GM12801 (cell line): ENCODE measurements around the gene HSPD1.

ENCODE experiments used
- CTCF ChIP-seq: IDR thresholded peaks from one replicate; pipeline ENCODE4 v1.5.1; 2011; ENCODE audit warnings: control low read depth; ENCODE audit not compliant: insufficient read length; ENCODE audit errors: extremely low read depth

The HSPD1 gene

GRCh38 chr2:197499594-197500502, at the start of gene HSPD1, which contains the start of gene HSPE1:
TSS of gene HSPD1 (minus strand) at chr2:197499840. CDS start at chr2:197498848, 992 bp downstream.
TSS of gene HSPE1 (plus strand) at chr2:197500379. CDS start at chr2:197500437, 58 bp downstream.
- no peak for TF ChIP-seq CTCF

GRCh38 chr2:197548582-197548981, 48.9 kb upstream of the HSPD1 start:
- TF ChIP-seq CTCF, result no peak

- no peak for TF ChIP-seq CTCF
Measured at GRCh38 chr2:197547163-197547900, 47.7 kb upstream of the HSPD1 start.

- TF ChIP-seq CTCF, result no peak
Measured at GRCh38 chr2:197543206-197543605, 43.6 kb upstream of the HSPD1 start.

GRCh38 chr2:197539734-197540133, 40.1 kb upstream of the HSPD1 start:
- TF ChIP-seq CTCF, result no peak

- TF ChIP-seq CTCF, result no peak
Measured at GRCh38 chr2:197538412-197538811, 38.8 kb upstream of the HSPD1 start.

- TF ChIP-seq CTCF, result no peak
Measured at GRCh38 chr2:197517150-197517549, 17.5 kb upstream of the HSPD1 start.
